HG02571 (cell line): ENCODE measurements around the gene KRTAP5-7.
"Not testable (repeated sequence)": the region's sequence is repeated elsewhere in the genome, so short reads cannot be mapped to it uniquely, and the experiment has no call there.

Source experiments
- ATAC-seq: cut with Tn5 transposase; IDR thresholded peaks from one replicate; pipeline ENCODE4 v1.9.1; 2021; ENCODE audit warnings: mild to moderate bottlenecking, moderate library complexity; ENCODE audit not compliant: unreplicated experiment

The KRTAP5-7 gene

DNA sequence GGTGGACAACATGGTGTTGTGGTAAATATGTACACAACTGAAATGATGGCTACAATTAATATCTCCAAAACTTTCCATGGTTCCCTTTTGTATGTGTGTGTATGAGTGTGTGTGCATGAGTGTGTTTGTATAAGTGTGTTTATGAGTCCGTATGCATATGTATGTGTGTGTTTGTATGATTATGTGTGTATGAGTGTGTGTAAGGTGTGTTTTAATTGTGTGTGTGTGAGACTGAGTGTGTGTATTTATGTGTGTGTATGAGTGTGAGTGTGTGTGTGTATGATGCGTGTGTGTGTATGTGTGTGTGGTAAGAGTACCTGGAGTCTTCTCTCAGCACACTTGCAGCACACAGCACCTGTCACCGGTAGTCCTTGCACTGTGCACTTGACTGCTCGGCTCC, 29.0 kb downstream of the KRTAP5-7 start:
- ATAC-seq, result no peak

DNA sequence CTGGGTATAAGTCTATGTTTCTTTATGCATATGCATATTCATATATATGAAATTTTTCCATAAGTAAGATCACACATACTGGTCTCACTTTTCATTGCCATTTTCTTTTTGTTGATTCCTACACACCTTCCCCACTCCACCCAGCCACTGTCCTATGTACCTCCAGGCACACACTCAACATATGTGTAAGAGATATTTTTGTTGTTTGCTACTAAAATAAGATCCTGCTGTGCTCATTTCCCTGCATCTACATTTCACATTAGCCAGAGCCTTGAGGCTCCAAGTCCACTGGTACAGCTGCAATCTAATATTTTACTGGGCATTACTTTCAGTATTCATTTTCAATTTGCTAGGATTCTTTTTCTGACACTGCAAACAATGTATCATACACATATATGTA, 30.2 kb downstream of the KRTAP5-7 start:
- ATAC-seq, result no peak

DNA sequence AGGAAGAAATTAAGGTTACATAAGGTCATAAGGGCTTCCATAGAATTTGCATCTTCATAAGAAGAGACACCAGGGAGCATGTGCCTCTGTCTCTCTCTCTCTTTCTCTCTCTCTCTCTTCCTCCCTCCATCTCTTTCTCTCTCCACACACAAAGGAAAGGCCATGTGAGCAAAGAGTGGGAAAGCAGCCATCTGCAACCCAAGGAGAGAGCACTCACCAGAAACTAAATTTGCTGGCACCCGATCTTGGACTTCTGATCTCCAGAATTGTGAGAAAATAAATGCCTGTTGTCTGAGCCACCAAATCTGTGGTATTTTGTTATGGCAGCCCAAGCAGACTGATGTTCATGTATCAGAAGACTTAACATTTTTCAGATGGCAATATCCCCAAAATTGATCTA, 31.9 kb downstream of the KRTAP5-7 start:
- no peak for ATAC-seq

DNA sequence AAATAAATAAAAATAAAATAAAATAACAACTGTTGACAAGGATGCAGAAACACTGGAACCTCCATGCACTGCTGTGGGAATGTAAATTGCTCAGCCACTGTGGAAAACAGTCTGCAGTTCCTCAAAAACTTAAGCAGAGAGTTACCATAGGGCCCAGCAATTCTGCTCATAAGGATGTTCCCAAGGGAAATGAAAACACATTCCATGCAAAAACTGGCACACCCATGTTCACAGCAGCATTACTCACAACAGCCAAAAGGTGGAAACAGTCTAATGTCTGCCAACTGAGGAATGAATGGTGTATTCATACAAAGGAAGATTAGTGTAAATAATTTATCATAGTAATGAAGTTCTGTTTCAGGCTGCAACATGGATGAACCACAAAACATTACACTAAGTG, 35.1 kb downstream of the KRTAP5-7 start:
- ATAC-seq, result no peak

DNA sequence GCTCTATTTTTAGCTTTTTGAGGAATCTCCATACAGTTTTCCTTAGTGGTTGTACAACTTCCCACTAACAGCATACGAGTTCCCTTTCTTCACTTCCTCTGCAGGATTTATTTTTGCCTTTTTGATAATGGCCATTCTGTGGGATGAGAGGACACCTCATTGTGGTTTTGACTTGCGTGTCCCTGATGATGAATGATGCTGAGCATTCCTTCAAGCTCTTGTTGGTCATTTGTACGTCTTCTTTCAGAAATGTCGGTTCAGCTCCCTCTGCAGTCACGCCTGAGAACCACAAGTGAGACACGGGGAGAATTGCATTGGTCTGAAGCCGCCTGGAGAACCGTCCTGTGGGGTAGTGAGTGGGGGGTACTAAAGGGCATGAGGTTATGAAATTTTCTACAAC, 36.3 kb downstream of the KRTAP5-7 start:
- ATAC-seq, result no peak

DNA sequence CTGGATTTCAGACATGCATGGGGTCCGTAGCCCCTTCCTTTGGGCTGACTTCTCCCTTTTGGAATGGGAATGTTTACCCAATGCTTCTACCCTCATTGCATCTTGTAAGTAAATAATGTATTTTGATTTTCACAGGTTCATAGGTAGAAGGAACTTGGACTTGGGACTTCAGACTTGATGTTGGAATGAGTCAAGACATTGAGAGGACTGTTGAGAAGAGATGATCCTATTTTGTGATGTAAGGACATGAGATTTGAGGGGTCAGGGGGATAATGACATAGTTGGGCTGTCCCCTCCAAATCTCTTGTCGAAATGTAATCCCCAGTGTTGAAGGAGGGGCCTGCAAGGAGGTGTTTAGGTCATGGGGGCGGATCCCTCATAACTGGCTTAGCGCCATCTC, 37.4 kb downstream of the KRTAP5-7 start:
- ATAC-seq, result no peak

DNA sequence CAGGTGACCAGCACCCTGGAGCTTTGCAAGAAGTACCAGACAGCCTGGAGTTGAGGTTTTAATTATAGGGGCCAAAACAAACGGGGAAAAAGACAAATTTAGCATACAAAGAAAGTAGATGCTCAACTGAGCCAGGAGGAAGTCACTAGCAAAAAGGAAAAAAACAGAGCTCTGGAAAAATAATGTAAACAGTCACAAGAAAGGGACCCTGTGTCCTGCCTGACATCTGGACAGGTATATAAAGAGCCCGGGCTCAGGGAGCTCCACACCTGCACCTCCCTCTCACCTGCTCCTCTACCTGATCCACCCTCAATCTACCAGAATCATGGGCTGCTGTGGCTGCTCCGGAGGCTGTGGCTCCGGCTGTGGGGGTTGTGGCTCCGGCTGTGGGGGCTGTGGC, 38.2 kb downstream of the KRTAP5-7 start, which contains the start of gene KRTAP5-10:
Gene KRTAP5-10, plus strand, starts transcription at position 301 of the 400 bp plus-strand sequence. Its CDS starts 25 bp downstream, at position 326.
- no peak for ATAC-seq

DNA sequence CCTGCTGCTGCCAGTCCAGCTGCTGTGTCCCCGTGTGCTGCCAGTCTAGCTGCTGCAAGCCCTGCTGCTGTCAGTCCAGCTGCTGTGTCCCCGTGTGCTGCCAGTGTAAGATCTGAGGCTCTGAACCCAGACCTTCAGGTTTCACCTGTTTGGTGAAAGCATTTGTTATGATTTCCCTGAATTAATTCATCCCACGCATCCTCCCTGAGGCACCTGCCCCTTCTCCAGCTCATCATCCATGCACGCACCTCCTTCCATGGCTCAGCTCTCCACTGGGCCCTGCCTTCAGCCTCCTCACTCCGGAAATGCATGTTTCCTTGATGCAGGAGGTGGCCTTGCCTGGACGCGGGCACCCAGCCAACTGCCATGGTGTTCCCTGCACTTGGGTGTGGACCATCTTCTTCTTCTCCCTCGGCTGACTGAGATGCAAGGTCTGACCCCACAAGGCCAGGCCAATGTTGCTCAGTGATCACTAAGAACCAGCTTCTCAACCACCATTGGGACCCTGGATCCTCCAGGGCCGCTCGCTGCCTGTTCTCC, 39.1 kb downstream of the KRTAP5-7 start:
- ATAC-seq, result no peak

DNA sequence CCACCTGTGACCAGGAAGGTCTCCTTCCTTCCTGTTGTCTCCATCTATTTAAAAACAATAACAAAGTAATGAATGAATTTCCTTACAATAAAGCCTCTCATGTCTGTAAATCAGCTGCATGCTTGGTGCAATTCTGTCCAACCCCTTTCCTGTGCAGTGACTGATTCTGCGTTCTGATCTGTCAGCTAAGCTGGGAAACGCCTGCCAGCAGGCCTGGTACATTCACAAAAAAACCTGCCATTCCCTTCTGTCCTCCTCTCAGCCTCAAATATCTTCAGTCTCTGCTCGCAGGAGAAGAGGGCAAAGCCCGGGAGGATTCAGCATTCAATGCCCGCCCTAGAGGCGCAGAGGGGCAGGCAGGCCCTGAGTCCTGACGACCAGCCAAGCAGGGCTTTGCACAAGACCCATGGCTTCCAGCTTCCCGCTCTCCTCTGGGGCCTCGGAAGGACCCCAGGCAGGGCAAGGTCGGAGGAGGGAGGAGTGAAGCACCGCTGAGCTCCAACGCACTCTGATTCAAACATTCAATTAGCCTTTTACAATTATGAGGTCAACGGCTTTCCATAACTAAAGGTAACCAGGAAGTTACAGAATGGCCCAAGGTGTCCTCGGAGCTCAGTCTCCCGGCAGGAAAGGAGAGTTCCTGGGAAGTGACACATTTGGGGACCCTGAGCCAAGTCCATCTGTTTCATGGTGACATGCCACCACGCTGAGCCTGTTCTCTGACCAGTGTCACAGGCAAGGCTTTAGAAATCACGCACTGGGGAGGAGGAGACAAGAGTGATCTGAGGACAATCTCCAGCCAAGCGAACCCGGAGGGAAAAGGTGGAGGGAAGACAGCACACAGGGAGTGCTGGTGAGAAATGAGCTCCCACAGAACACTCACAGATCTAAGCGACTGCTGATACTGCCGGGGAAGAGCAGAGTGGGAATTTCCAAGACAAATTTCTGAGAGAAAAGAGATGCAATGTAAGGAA, 39.8 kb downstream of the KRTAP5-7 start:
- not testable (repeated sequence) for ATAC-seq

DNA sequence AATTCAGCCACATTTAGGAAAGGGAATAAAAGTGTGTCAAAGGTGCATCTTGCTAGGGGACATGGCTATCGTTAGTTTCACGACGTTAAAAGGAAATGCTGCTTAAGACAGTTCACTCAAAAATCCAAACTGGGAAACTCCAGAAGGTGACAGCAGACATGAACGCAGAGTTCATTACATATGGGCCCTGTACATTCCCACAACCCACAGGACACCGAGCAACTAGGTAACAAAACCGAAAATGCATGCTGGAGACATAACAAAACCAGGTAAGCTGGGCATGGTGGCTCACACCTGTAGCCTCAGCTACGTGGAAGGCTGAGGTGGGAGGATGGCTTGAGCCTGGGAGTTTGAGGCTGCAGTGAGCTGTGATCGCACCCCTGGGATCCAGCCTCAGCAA, 40.6 kb downstream of the KRTAP5-7 start:
- not testable (repeated sequence) for ATAC-seq

DNA sequence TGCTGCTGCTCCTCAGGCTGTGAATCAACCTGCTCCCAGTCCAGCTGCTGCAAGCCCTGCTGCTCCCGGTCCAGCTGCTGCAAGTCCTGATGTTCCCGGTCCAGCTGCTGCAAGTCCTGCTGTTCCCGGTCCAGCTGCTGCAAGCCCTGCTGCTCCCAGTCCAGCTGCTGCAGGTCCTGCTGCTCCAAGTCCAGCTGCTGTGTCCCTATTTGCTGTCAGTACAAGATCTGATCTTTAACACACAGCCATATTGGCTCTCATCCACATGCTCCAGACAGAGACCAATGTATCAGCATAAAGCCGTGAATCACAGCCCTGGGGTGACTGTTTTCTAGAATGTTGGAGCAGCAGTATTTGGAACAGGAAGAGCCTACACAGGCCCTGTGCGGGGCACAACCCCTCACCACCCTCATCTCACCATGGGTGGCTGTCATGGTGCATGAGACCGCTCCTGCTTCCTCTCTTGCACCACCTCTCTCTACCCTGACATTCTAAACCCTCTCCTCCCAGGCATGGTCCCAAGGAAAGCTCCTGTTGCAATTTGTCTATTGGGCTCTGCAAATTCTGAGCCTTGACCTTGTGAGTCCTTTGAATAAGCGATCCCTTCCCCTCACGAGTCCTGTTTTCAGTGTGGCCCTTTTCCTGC, 41.8 kb downstream of the KRTAP5-7 start:
- ATAC-seq, result no peak

DNA sequence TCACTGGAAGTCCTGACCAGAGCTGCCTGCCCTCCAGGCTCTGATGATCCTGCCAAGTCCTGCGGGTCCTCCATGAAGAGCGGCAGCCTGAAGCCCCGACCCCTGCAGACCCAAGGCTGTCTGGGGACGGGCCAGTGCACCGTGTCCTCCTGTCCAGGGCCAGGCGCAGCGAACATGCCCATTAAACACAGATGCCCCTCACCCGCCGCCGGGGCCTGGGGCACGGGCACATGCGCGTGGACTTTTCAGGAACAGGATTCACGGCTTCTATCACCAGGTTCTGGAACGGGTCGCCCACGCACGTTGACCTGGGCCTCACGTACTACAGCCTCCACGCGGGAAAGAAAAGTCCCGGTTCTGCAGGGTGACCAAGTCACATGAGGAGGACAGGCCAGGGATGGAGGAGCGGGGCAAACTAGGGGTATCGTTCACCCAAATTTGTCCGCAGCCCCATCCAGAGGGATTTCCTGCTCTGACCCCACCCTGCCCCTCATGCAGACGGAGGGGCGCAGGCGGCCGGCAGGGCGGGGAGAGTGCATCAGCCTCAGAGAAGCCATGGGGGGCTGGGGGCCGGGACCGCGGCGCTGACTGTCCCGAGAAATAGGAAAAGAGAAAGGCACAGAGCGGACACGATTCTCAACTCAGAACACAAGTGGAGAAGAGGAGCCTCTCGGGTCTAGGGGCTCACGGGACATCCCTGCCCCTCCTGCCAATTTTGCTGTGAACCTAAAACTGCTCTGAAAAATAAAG, 44.2 kb downstream of the KRTAP5-7 start:
- not testable (repeated sequence) for ATAC-seq

DNA sequence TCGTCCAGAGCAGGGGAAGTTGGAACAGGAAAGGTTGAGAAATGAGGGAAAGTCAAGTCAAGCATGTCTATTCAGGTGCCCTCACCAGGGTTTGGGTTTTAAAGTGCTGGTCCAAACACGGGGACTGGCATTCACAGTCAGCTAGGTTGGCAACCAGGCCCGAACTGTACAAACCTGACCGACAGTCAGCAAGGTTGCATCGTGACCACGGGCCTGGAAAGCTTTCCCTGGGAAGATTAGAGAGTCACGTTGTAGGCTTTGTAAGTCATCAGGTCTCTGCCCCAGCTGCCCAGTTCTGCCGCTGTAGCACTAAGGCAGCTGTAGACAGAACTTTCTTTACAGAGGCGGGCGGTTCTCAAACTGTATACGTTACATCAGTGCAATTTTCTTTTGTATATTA, 45.7 kb downstream of the KRTAP5-7 start:
- no peak for ATAC-seq

DNA sequence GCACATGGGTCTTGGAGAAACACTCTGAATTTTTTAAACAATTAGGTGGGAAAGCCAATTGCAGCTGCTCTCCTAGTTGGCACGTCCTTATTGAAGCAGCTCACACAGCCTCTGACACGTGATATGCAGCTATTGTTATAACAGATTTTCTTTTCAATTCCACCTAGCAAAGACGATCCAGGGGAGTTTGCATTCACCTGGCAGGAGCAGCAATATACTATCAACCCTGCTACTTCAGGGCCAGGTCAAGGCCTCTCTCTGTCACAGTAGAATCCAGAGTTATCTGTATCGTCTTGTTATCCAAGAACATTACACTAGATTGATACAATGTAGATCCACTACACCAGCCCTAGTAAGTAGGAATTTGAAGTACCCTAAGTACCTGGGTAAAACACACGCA, 47.4 kb downstream of the KRTAP5-7 start:
- ATAC-seq, result no peak

DNA sequence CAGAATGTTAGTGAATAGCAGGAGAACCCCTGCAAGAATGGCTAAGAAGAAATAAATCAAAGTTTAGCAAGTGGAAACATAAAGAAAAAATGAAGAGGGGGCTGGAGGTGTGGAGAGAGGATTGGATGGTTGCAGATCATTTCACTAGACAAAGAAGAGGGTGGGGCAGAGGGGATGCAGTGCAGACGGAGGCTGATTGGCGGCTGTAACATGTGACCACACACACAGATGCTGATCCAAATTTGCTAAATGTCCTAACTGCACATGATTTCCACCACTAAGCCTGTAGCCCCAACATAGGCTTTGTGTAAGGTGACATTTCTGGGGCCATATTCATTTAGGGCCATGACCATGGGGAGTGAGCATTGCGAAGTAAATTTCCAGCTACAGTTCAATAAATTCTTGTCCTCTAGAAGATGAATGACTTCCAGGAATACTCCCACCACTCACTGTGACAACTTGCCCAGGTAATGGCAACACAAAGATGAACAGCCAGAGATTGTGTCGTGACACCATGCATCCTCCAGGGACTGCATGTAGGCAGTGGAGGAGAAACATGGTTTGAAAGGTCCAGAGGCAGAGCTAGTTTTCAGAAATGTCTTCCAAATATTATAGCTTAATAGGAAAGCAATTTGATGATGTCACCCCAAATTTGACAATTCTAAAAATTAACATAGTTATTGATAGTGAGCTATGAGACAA, 48.8 kb downstream of the KRTAP5-7 start:
- no peak for ATAC-seq

DNA sequence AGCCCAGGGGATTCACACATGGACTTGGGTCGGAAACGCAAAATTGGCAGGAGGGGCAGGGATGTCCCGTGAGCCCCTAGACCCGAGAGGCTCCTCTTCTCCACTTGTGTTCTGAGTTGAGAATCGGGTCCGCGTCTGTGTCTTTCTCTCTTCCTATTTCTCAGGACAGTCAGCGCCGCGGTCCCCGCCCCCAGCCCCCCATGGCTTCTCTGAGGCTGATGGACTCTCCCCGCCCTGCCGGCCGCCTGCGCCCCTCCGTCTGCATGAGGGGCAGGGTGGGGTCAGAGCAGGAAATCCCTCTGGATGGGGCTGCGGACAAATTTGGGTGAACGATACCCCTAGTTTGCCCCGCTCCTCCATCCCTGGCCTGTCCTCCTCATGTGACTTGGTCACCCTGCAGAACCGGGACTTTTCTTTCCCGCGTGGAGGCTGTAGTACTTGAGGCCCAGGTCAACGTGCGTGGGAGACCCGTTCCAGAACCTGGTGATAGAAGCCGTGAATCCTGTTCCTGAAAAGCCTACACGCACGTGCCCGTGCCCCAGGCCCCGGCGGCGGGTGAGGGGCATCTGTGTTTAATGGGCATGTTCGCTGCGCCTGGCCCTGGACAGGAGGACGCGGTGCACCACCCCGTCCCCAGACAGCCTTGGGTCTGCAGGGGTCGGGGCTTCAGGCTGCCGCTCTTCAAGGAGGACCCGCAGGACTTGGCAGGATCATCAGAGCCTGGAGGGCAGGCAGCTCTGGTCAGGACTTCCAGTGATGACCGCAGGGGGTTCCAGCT, 49.8 kb downstream of the KRTAP5-7 start:
- not testable (repeated sequence) for ATAC-seq

DNA sequence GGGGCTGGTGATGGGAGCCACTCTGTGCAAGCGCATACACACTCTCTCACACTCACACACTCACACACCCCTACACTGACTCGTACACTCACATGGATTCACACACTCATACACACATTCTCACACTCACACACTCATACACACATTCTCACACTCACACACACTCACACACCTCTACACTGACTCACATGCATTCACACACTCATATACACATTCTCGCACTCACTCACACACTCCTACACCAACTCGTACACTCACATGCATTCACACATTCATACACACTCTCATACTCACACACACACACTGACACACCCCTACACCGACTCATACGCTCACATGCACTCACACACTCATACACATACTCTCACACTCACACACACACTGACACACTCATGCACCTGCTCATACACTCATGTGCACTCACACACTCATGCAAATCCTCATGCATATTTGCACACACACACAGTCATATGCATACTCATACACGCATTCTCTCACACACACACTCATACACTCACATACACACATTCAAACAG, 50.5 kb downstream of the KRTAP5-7 start:
- ATAC-seq, result no peak
